NCI-H774 (cell line): ENCODE measurements around the gene SIRPA.
"Not testable (repeated sequence)": the region's sequence is repeated elsewhere in the genome, so short reads cannot be mapped to it uniquely, and the experiment has no call there.

ENCODE experiments used
- DNase-seq: peaks from one replicate; lab custom pipeline; 2025; lab: John Stamatoyannopoulos, UW

Gene SIRPA

DNA sequence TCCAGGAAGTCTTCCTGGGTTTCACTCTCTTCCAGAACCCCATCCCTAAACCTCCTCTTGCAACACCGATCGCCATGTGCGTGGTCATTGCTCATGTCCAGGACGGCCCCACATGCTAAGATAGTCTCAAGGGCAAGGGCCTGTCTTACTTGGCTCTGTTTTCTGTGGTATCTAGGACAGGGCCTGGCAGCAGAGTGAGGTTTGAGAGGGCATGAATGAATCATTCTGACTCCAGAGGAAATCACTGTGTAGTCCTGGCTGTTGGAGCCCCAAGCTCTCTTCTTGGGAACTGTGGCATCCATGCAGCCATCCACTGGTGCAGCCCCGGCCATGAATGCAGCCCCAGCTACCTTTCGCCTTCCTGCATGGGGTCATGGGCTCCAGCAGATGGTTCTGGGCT is 12.4 kb downstream of the SIRPA start:
- no peak for DNase-seq

DNA sequence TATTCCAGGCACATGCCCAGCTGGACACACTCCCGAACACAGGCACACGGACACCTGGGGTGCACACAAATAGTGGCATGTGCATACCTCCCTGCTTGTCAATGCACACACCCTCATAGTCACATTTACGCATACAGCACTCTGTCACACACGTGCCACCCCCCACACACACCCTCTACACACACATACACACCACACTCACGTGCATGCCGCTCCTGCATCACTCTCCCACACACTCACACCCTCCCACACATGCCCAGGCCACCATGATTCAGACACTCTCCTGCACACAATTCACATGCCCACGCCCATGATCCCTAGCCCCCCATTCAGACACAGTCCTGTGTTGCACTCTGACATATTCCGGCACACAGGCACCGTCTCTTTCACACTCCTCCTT is 13.0 kb downstream of the SIRPA start:
- no peak for DNase-seq

DNA sequence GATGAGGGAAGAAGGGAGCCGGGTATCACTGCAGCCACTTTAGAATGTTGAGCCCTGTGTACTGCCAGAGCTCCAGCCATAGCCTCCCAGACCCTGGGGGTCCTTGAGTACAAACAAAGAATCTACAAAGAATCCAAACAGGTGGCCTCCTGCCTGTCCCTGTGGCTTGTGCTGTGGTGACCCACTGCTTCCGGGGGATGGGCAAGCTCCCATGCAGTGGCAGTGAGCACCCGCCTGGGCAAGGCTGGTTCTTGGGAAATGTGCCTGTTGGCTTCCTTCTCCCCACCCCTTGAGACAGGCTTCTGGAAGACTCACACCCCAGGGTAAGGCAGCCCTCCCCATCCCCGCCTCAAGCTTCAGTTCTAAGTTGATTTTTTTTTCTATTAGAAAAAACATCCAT is 13.9 kb downstream of the SIRPA start:
- no peak for DNase-seq

DNA sequence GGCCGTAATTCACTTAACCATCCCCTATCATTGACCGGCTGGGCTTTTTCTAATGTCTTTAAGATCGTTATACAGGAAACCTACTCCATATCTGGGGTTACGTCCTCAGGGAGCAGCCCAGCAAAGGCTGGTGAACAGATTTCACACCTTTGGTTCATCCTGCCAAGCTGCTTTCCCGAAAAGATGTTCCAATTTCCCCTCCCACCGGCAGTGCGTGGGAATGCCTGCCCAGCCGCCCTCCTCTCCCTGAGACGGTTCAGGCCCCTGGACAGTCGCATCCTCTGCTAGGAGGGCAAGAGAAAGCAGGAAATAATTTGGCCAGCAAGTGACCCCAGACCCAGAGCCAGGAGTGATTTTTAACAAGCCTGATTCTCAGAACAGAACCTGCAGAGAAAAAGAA is 16.3 kb downstream of the SIRPA start:
- DNase-seq: no peak

DNA sequence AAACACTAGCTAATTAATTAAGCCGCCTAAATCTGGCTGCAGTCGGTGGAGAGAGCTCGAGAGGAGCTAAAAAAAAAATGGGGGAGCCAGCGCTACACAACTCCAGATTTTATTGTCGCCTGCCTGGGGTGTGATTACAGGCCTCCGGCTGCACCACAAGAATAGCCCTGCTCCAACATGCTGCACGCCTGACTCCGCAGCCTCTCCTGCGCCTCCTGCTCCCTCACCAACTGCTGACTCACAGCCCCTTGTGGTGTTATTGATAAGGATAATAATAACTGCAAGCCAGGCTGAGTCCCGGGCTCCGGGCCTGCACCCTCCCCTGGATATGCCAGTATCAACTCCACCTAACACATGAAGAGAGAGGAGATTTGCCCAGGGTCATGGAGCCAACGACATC is 16.8 kb downstream of the SIRPA start:
- no peak for DNase-seq

DNA sequence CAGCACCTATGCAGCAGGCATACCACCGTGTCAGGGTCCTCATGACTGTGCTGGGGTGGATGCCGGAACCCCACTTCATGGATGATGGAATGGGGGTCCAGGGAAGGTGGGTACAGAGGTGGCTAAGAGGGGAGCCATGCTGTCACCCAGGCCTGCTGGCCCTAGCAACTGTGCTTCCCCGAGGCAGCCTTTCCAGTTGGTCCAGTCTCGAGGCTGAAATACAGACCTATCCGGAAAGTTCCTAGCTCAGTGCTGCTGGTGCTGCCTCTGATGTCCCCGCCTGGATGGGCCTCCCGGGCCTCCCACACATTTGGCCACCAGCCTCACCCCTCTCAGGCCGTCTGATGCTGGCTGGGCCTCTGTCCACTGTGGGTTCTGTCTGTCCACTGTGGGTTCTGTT is 17.4 kb downstream of the SIRPA start:
- DNase-seq: no peak

DNA sequence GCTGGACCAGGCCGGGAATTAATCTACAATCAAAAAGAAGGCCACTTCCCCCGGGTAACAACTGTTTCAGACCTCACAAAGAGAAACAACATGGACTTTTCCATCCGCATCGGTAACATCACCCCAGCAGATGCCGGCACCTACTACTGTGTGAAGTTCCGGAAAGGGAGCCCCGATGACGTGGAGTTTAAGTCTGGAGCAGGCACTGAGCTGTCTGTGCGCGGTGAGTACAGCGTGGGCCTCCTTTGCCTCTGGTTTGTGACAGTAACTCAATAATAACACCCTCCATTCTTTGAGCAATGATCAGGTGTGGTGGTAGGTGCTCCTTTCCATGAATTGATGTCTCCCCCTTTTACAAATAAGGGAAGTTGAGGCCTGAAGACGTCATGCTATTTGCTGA is 20.0 kb downstream of the SIRPA start:
- not testable (repeated sequence) for DNase-seq

DNA sequence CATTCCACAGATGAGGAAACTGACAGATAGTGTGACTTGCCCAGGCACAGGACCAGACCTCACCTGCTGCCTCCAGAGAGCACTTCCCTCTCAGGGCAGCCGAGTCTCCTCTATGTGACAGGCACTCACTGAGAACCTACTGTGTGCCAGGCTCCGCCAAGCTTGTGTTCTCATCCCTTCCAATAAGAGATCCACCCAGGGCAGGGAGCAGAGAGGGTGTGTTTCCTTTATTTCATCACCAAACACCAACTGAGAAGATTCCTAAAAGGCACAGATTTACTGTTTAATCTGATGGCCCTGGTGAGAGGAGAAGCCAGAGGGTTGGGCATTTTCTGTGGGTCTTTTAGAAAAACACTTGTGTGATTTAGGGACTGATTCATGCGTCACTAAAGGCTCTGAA is 20.5 kb downstream of the SIRPA start:
- no peak for DNase-seq

DNA sequence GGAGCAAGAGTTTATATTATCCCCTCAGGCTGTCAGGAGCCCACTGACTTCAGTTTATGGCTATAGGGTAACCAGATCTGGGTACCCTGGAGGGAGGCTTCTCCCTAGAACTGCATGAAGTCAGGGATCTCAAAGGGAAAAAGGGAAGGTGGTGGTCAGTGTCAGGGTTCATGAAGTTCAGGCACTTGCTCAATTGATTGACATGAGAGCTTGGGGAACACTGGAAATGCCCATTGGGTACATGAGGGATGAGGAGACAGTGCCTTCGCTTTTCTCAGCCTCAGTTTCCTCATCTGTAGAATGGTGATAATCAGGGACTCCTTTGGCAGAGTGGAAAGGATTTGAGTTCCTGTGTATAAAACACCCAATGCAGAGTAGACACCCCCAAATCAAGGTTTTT is 22.6 kb downstream of the SIRPA start:
- DNase-seq: no peak

DNA sequence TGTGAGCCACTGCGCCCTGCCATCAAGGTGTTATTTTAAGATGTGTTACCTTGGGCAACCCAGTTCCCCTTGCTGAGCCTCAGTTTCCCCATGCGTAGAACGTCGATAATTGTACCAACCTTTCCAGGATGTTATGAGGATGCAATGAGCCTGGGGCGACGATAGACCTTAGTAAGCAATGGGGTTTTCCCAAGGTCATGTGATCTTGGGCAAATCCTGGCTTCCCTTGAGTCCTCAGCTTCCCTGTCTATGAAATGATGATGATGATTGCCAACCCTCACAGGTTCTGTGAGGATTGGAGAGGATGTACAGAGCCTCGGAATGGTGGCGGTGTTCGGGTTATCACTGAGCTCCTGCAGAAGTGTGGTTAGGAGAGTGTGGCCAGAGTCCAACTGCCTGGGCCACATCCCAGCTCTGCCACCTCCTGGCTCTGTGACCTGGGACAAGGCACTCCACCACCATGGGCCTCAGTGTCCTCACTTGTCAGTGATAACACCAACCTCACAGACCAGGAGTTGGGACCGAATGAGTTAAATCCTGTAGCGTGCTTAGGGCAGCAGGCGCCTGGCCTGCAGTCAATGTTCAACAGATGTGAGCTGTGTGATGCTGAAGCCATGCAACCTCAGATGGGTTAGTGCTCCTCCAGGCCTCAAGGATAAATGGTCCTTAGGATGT is 23.4 kb downstream of the SIRPA start:
- no peak for DNase-seq

DNA sequence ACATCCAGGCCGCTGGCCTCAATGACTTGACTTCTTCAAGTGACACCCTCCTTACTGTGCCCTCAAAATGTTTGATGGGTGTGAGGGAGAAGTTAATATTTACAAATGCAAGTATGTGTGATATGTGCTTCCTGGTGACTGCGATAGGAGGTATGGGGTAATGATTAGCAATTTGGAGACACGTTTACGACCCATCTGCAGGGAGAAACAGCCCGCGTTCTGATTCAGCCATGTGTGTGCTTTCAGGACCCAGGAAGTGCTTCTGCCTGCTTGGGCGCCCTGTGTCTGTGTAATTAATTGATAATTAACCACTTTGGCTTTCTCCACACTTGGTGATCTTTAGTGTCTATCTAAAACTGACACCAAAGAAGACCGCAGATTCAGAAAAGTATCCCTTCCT is 25.0 kb downstream of the SIRPA start:
- no peak for DNase-seq

DNA sequence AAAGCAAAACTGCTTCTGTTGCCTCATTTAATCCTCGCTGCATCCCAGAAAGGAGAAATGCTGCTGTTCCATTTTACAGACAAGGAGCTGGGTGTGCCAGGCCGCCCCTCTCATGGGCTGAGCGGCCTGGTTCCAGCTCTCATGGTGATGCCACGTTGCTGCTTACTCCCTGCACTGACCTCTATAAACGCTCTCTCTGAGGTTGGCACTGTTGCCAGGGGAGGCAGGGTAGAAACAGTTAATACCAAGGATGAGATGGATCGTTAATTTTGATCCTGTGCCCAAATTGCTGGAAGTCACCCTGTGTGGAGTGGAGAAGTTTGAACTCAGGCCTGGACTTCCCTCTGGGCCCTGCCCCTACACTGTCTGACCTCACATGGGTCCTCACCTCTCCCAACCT is 25.6 kb downstream of the SIRPA start:
- no peak for DNase-seq

DNA sequence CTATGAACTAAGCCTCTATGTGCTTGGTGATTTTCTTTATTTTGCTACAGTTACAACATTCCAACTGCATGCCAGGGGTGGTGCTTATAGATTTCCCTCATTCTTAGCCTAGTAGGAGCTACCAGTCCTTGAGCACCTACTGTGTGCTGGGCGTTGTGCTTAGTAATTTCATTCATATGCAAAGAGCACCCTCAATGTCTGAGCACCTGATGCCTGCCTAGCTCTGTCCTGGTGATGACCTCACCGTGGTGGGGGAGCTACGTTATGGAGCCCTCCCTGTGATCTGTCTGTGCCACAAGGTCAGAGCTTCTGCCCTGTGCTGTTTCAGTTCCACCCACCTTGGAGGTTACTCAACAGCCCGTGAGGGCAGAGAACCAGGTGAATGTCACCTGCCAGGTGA is 26.8 kb downstream of the SIRPA start:
- DNase-seq: not testable (repeated sequence)

DNA sequence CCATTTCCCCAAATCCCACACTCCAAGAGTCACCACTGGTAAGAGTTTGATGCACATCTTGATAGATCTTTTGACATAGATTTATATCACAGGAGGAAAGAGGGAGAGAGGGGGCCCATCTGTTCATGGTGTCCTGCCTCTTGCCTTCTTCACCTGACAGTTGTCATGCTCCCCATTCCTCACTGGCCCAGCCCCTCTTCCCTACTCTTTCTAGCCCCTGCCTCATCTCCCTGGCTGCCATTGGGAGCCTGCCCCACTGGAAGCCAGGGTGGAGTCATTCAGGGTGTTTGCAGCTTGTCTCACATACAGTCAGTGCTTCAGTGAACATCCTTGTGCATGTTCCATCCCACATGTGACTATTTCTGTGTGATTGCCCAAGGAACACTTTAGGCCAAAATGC is 27.6 kb downstream of the SIRPA start:
- DNase-seq: no peak

DNA sequence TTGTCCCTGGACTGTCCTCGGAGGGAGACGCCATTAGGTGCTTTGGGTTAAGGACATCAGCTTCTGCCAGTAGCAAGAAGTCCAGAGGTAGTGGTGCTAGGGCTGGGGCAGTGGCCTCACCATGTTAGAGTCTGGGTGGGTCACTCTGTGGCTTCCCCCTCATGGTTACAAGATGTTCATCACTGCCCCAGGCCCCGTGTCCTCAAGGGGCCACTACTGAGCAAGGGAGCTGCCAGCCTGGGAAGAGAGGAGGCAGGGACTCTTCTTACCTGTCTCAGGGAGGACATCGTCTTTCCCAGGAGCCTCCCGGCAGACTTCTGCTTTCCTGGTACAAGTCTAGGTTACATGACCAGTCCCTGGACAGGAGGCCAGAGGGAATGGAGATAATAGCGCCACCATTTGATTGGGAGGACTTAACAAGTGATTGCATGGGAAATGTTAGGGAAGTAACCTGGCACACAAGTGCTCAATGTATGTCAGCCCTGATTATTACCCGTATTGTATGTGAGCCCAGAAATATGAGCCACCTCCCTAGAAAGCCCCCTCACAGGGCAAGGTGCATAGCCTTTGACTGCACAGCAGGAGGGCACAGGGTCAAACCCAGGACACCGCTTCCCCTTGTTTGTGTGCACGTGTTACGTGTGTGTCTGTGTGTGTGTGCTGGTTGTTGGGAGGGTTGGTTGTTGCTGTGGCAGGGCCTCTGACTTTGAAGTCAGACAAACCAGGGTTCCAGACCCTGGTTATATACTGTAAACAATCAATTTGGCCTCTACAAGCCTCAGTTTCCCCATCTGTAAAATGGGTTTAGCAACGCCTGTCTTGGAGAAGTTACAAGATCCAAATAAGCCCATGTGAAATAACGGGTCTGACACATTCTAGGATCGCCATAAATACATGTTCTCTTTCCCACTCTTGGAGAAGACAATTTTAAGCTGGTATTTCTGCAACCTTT is 30.0 kb downstream of the SIRPA start:
- DNase-seq: no peak

DNA sequence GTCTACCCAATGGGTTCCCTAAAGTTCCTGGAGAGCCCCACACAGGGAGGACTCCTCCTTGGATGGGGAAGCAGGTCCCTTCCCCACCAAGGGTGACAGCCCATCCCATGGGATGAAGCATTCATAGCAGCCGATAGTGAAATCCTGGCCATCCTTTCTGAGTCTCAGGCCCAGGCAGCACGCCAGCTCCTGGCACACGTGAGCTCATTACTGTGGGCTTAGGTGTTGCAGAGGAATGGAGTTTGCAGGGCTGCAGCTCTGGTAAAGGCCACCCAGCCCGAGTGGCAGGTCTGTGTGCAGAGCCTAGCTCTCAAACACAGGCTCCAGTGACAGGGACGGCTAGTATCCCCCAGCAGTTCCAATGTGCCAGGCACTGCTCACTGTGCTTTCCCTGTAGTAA is 31.0 kb downstream of the SIRPA start:
- no peak for DNase-seq

DNA sequence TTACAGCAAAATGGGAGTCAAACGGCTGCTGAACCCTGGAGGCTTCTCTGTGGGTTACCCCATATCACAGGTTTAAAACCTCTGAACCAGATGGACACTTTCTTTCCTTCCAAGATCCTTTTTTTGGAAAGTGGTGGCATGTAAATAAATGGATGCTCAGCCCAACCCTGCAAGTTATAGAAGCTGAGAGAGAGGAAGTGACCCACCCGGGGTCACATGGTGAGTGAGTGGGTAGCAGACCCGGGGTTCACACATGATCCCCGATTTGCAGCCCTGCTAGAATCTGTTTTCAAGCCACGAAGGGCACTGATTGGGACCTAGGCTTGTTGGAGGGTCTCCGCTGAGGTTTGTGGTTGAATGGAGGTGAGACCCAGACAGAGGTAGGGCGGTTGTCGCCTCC is 32.0 kb downstream of the SIRPA start:
- DNase-seq: no peak

DNA sequence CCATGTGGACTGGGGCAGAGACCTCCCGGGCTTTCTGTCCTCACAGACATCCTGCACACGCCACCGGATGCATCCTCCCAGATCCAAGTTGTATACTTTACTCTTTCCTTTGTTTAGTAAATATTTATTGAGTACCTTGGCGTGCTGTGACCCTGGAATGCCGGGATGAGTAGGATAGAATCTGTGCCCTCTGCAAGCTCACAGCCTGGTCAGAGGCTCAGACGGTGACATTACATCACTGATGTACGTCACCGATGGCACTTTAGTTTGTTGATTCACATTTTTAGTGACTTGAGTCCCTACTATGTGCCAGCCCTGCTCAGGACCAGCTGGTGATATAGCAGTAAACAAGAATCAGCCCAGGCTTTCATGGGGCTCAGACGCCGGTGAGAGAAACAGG is 32.9 kb downstream of the SIRPA start:
- no peak for DNase-seq

DNA sequence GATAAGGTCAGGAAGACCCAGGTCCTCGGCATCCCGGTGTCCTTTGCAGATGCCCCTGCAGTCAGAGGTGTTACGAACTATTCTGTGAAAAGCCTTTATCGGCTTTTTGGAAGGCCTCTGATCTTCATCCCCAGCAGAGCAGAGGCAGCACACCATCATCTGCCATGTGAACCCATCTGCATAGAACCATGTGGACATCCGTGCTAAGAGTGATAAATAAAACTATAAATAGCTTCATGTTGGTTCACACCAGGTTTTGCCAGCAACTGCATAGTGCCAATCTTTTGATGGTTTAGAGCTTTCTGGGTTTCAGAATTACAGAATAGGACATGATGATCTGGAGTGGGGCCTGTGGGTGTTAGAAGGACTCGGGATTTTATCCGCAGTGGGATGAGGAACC is 33.6 kb downstream of the SIRPA start:
- no peak for DNase-seq

DNA sequence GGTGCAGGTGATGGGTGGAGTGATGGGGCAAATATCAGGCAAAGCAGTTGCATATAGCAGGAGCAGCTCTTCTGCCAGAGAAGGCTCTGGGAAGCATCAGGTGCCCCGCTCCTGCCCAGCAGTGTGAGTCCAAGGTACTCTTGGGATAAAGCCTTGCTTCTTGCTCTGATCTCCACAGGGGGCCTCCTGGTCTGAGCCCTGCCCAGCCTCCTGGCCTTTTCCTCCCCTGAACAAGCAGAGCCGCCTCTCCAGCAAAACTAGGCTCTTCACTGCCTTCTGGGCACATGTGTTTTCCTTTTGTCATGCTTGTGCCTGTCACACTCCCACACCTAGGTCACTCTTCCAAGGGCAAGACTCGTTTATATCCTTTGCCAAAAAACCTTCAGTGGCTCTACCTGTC is 34.3 kb downstream of the SIRPA start:
- DNase-seq: no peak

DNA sequence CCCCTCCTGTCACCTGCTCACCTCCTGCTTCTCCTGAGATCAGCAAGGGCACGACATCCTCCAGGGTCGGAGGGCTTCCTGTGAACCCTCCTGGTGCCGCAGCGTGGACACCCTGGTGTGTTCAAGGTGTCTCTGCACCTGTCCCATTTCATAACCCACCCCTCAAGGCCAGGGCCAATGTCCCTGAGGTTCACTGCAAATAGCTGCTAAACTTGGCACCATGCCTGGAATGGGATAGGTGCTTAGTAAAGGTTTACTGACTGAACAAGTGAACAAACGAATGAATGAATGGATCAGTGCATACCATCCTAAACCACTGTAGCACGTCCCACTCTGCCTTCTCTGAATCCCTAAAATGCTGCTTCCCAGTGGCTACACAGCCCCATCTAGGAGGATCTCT is 35.0 kb downstream of the SIRPA start:
- DNase-seq: no peak

DNA sequence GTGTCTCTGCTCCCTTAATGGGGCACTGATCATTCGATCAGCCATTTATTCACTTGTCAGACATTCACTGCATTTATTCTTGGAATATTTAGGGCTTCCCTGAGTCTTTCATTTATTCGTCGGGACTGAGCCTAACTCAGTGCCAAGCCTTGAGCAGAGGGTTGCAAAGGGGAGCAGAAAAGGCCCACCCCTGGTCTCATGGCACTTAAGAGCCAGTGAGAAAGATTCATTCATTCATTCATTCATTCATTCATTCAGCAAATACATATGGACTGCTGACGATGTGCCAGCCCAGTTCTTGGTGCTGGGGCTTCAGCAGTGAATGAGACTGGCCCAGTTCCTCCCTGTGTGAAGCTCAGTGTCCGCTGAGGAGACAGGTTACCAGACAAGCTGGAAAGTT is 36.6 kb downstream of the SIRPA start:
- no peak for DNase-seq

DNA sequence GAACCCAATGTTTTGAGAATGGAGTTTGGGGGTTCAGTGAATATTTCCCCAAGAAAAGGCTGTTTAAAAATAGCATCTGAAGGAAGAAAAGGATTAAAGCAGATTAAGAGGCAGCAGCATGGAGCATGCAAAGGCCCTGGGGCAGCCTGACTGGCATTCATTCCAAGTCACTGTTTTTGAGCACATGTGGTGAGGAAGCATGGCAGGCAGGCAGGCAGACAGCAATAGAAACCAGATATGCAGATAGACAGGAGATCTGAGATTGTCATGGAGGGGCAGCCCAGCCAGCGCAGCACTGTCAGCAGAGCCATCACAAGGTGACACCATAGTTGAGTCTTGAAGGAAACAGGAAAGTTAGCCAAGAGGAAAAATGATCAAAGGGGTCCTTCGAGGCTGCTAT is 37.8 kb downstream of the SIRPA start:
- DNase-seq: no peak

DNA sequence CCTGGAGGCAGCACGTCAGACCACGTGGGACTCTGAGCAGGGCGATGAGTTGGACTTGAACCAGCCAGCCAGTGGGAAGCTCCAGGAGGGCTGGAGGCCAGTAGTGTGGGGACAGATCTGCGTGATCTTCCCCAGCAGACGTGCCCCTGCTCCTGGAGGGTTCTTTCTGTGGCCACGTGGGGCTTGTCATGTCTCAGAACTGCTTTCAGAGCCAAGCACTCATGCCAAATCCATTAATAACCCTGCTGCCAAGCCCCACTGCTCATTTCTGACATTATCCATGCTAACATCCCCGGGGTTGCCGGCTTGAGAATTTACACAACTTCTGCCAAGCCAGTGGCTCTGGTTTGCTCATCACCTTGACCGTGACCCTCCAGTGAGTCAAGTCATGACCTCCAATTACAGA is 38.3 kb downstream of the SIRPA start:
- no peak for DNase-seq
